GM12801 (cell line): ENCODE results near the gene NTNG1.

Source experiments
- CTCF ChIP-seq: IDR thresholded peaks from one replicate; pipeline ENCODE4 v1.5.1; 2011; ENCODE audit warnings: control low read depth; ENCODE audit not compliant: insufficient read length; ENCODE audit errors: extremely low read depth

Gene NTNG1

GRCh38 chr1:107286125-107286524, 145.3 kb downstream of the NTNG1 start:
- no peak for TF ChIP-seq CTCF

GRCh38 chr1:107291987-107292386, 151.1 kb downstream of the NTNG1 start:
- no peak for TF ChIP-seq CTCF

DNA sequence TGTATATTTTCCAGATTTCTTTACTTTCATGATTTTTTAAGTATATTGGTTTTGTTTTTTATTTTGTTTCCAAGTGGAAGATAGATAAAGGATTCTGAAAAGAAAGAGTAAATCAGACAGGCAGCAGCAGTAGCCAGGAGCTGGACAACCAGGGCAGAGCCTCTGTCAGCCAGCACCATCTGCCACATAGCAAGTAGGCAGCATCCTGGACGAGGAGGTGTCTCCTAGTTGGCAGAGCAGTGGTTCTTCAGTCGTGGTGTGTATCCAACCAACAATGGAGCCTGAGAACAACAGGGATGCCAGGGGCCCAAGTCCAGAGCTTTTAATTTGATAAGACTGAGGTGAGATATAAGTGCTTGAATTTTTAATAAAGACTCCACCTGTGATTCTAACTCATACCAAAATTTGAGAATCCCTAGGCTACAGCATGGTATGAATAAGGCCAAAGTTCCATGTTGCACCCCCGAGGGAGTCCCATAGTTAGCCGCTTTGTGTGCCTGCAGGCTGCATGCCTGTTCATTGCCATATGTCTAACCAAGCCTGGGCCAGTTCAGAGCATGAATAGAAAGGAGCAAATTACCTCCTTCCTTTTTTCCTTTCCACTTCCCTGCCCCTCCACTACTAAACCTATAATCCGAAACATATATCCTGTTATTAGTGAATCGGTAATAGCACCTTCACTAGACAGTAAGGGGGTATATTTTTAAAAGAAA, 153.2 kb downstream of the NTNG1 start:
- TF ChIP-seq CTCF: no peak

- no peak for TF ChIP-seq CTCF
These were observed 153.8 kb downstream of the NTNG1 start for GRCh38 chr1:107294686-107295085.

DNA sequence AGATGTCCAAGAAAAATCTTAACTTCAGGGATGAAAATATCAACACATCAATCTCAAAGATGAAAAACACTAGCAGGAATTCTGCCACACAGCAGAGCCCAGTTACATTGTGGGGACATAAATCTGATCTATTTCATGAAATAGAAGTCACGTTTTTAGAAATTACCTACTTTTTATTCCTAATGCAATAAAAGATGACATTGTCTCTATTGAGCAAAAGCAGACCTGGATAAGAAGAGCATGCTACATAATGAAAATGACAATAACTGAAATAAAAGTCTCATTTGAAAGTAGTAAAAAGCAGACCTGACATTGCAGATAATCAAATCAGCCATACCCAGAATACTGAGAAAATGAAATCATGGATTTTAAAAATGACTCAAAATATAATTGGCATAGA, 156.8 kb downstream of the NTNG1 start:
- no peak for TF ChIP-seq CTCF

DNA sequence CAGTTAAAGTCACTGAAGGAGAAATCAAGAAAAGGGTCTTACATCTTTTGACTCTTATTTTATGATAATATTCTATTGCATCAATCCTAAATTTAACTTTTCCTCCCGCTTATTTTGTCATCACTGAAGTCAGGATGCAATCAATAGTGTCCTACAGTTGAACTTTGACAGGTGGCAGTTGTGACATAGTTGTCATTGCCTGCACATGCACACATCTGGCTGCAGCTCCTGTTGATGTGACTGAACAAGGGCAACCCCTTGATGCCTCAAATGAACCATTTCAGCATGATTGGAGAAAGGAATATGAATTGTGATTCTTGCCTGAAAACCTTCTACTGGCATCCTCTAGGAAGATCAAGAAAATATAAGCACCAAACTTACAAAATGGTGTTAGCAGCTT, 157.7 kb downstream of the NTNG1 start:
- TF ChIP-seq CTCF: no peak

- TF ChIP-seq CTCF: no peak
These were observed 158.7 kb downstream of the NTNG1 start for GRCh38 chr1:107299521-107299920.

DNA sequence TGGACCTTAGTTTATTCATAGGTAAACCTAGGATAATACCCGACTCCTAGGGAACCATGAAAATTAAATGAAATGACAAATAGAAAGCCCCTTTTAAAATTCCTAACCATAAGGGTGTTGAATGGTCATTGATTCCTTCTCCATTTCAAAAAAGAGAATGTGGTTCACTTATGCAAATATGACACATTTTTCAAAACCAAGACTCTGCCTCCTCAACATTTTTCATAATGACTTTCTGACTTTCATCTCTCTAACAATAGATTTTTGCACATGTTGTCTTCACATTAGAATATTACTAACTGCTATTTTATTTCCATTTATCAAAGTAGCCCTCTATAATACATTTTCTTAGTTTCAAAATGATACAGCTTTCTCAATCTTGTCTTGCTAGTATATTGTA, 169.1 kb downstream of the NTNG1 start:
- no peak for TF ChIP-seq CTCF
